Ectodermal cell (in vitro differentiated cells): Measurements from ENCODE around the gene ARIH2.
"Not testable (repeated sequence)": the region's sequence is repeated elsewhere in the genome, so short reads cannot be mapped to it uniquely, and the experiment has no call there.

ENCODE experiments used
- H3K27ac ChIP-seq: 2 replicates; pipeline ENCODE4 v1.7.0; 2013; ENCODE audit warnings: mild to moderate bottlenecking, low read depth, low read length; ENCODE audit not compliant: insufficient read depth, poor library complexity, severe bottlenecking
- H3K27me3 ChIP-seq: 2 replicates; pipeline ENCODE4 v1.7.0; 2013; ENCODE audit warnings: mild to moderate bottlenecking, low read length; ENCODE audit not compliant: insufficient read depth, control insufficient read depth, poor library complexity, severe bottlenecking
- H3K36me3 ChIP-seq: one replicate; pipeline ENCODE4 v1.7.0; 2013; ENCODE audit warnings: low read length; ENCODE audit not compliant: control insufficient read depth, insufficient read depth
- H3K4me1 ChIP-seq: one replicate; pipeline ENCODE4 v1.7.0; 2013; ENCODE audit warnings: low read length; ENCODE audit not compliant: control insufficient read depth, insufficient read depth
- H3K4me3 ChIP-seq: 2 replicates; pipeline ENCODE4 v1.7.0; 2013; ENCODE audit warnings: low read depth, low read length, control low read depth; ENCODE audit not compliant: insufficient read depth
- H3K9me3 ChIP-seq: 2 replicates; pipeline ENCODE4 v1.7.0; 2013; ENCODE audit warnings: mild to moderate bottlenecking, low read length, moderate library complexity; ENCODE audit not compliant: control insufficient read depth
- WGBS, 2 experiments: methylation state at CpG; one replicate each; pipeline ENCODE4 v1.1.7; 2013; ENCODE audit warnings: missing lambda C conversion rate in 2 of 2; 5-methylcytosine and 5-hydroxymethylcytosine counted together

The ARIH2 gene

GRCh38 chr3:49004352-49005302 is 86.0 kb downstream of the ARIH2 start:
- Histone ChIP-seq H3K4me1 (peaks cover 12% of the 10 kb centered on the region), H3K9me3 (no peaks in the 10 kb centered on the region), H3K36me3 (peaks cover 6% of the 10 kb centered on the region), H3K4me3 (no peak overlapping the region), H3K27ac (no peak overlapping the region), H3K27me3 (no peaks in the 10 kb centered on the region)
- WGBS, 2 experiments: 94% methylated on average over 16 of the region's 16 CpGs

- Histone ChIP-seq H3K27ac (no peak overlapping the region), H3K4me3 (no peak overlapping the region), H3K9me3 (no peaks in the 10 kb centered on the region), H3K27me3 (no peaks in the 10 kb centered on the region), H3K36me3 (peaks cover 6% of the 10 kb centered on the region), H3K4me1 (peaks cover 8% of the 10 kb centered on the region)
- WGBS, 2 experiments: 90 to 98% methylated on average over 3 of the region's 3 CpGs
Observed at GRCh38 chr3:49005303-49005680, 86.7 kb downstream of the ARIH2 start.

GRCh38 chr3:49005998-49006397 is 87.4 kb downstream of the ARIH2 start:
- no peaks in the 10 kb centered on the region for H3K27me3 ChIP-seq
- H3K4me1 ChIP-seq: peaks cover 8% of the 10 kb centered on the region
- no peaks in the 10 kb centered on the region for H3K9me3 ChIP-seq
- H3K27ac ChIP-seq: no peak overlapping the region
- no peak overlapping the region for H3K4me3 ChIP-seq
- peaks cover 7% of the 10 kb centered on the region for H3K36me3 ChIP-seq
- WGBS, 2 experiments: 94 to 95% methylated on average over 5 of the region's 5 CpGs

GRCh38 chr3:49006408-49007067 is 87.9 kb downstream of the ARIH2 start:
- Histone ChIP-seq H3K9me3 (no peaks in the 10 kb centered on the region), H3K27ac (peak overlapping the region; percentile 31), H3K4me3 (peak overlapping the region; percentile 85), H3K4me1 (peaks cover 8% of the 10 kb centered on the region), H3K36me3 (peaks cover 13% of the 10 kb centered on the region), H3K27me3 (no peaks in the 10 kb centered on the region)
- WGBS, 2 experiments: 8% methylated on average over 32 of the region's 32 CpGs

- Histone ChIP-seq H3K27ac (peak within 1 kb of the TSS; percentile 95), H3K36me3 (peaks cover 19% of the 10 kb centered on the region), H3K4me3 (peak within 1 kb of the TSS; percentile 85), H3K4me1 (peaks cover 8% of the 10 kb centered on the region), H3K27me3 (no peaks in the 10 kb centered on the region), H3K9me3 (no peaks in the 10 kb centered on the region)
- WGBS, 2 experiments: 0% methylated on average over 65 of the region's 65 CpGs
Observed at GRCh38 chr3:49007068-49007770, 88.6 kb downstream of the ARIH2 start, which contains the start of gene WDR6. TSS of gene WDR6 (plus strand) at chr3:49007391. CDS start at chr3:49007432, 41 bp downstream.

GRCh38 chr3:49007771-49008528 is 89.3 kb downstream of the ARIH2 start:
- WGBS, 2 experiments: 18% methylated on average over 41 of the region's 41 CpGs

GRCh38 chr3:49008627-49009026 is 90.0 kb downstream of the ARIH2 start:
- peaks cover 20% of the 10 kb centered on the region for H3K36me3 ChIP-seq
- H3K27me3 ChIP-seq: not testable (repeated sequence)
- H3K4me3 ChIP-seq: peak overlapping the region; percentile 85

More at GRCh38 chr3:49007771-49008528, 89.3 kb downstream of the ARIH2 start:
- H3K36me3 ChIP-seq: peaks cover 20% of the 10 kb centered on the region
- peak overlapping the region; percentile 85 for H3K4me3 ChIP-seq
- H3K27ac ChIP-seq: peak overlapping the region; percentile 95
- H3K4me1 ChIP-seq: peaks cover 8% of the 10 kb centered on the region
- H3K9me3 ChIP-seq: no peaks in the 10 kb centered on the region
- no peaks in the 10 kb centered on the region for H3K27me3 ChIP-seq

GRCh38 chr3:49009396-49009795 is 90.8 kb downstream of the ARIH2 start:
- Histone ChIP-seq H3K27ac (no peak overlapping the region), H3K27me3 (no peaks in the 10 kb centered on the region), H3K4me3 (no peak overlapping the region), H3K9me3 (no peaks in the 10 kb centered on the region), H3K36me3 (peaks cover 26% of the 10 kb centered on the region), H3K4me1 (peaks cover 8% of the 10 kb centered on the region)
- WGBS, 2 experiments: 84 to 89% methylated on average over 3 of the region's 3 CpGs

More at GRCh38 chr3:49008627-49009026, 90.0 kb downstream of the ARIH2 start:
- H3K4me1 ChIP-seq, H3K27ac ChIP-seq, H3K9me3 ChIP-seq: not testable (repeated sequence)
- 95 to 97% methylated on average over 5 of the region's 5 CpGs for WGBS, 2 experiments

- WGBS, 2 experiments: 94 to 95% methylated on average over 17 of the region's 17 CpGs
- Histone ChIP-seq H3K9me3 (no peaks in the 10 kb centered on the region), H3K36me3 (peaks cover 53% of the 10 kb centered on the region), H3K4me3 (no peak overlapping the region), H3K27me3 (no peaks in the 10 kb centered on the region), H3K27ac (no peak overlapping the region), H3K4me1 (peaks cover 5% of the 10 kb centered on the region)
Observed at GRCh38 chr3:49012441-49013017, 93.9 kb downstream of the ARIH2 start.
